ENCODE measurements around the gene NEDD1.

- no peak for TF ChIP-seq EZH2 (IDR thresholded peaks at IDR 0.05; ENCODE audit: low read length, missing control alignments)
- no peak for TF ChIP-seq CTCF (conservative IDR thresholded peaks at IDR 0.05 in 1 of 2, IDR thresholded peaks at IDR 0.05 in 1 of 2; ENCODE audit: low read depth in 1 of 2, low read length in 2 of 2)
Measured at GRCh38 chr12:96876966-96877365, 30.1 kb upstream of the NEDD1 start.
